RWPE1 (cell line): ENCODE results near the gene AFG3L2.

ENCODE experiments used
- CTCF ChIA-PET: fragments of 350-600 bp; sonication (Branson Sonifier 250); formaldehyde crosslinking; extraction: SDS; loops from one replicate; lab custom pipeline; 2021; lab: Yijun Ruan, JAX
- POLR2A ChIA-PET: fragments of 400-600 bp; formaldehyde crosslinking; extraction: SDS; loops from one replicate; lab custom pipeline; 2020; ENCODE audit warnings: antibody characterized with exemption; ENCODE audit not compliant: low non-redundant PET; lab: Yijun Ruan, JAX
- DNase-seq: peaks from one replicate; pipeline ENCODE4 v3.0.0; 2012; ENCODE audit warnings: low spot score
- H3K27ac ChIP-seq: fragments of 450-650 bp; 2 replicates; pipeline ENCODE4 v1.5.1; 2017
- CTCF ChIP-seq: fragments of 450-650 bp; conservative IDR thresholded peaks from 2 replicates; pipeline ENCODE4 v1.5.1; 2017; ENCODE audit warnings: low read depth, mild to moderate bottlenecking

AFG3L2 gene

GRCh38 chr18:12398625-12399024 lies 21.6 kb upstream of the AFG3L2 start:
- DNase-seq, result no peak
- no peak overlapping the region for H3K27ac ChIP-seq
- ChIA-PET CTCF (no interaction called here), POLR2A (no interaction called here)
- no peak for TF ChIP-seq CTCF

GRCh38 chr18:12397793-12398192 lies 20.8 kb upstream of the AFG3L2 start:
- ChIA-PET CTCF (no interaction called here), POLR2A (no interaction called here)
- TF ChIP-seq CTCF, result no peak
- no peak overlapping the region for H3K27ac ChIP-seq
- DNase-seq, result no peak

GRCh38 chr18:12397254-12397653 lies 20.2 kb upstream of the AFG3L2 start:
- DNase-seq, result no peak
- ChIA-PET CTCF (no interaction called here), POLR2A (no interaction called here)
- no peak overlapping the region for H3K27ac ChIP-seq
- TF ChIP-seq CTCF, result no peak

GRCh38 chr18:12394428-12394827 lies 17.4 kb upstream of the AFG3L2 start:
- no peak for DNase-seq
- ChIA-PET POLR2A (no interaction called here), CTCF (interaction anchor here (3.1 kb wide), 1 partner anchor 265 kb away, joined by 21 read pairs; no protein-coding TSS in a partner anchor)
- no peak; the same call in 1 of the 2 replicates for TF ChIP-seq CTCF
- H3K27ac ChIP-seq, result no peak overlapping the region

- H3K27ac ChIP-seq, result no peak overlapping the region
- TF ChIP-seq CTCF, result no peak
- DNase-seq, result no peak
- POLR2A ChIA-PET, result no interaction called here
- CTCF ChIA-PET, result interaction anchor here (1.0 to 3.1 kb wide), 2 partner anchors 9 to 266 kb away, joined by 3 to 21 read pairs; no protein-coding TSS in a partner anchor
Observed at GRCh38 chr18:12393998-12394397, 17.0 kb upstream of the AFG3L2 start.

GRCh38 chr18:12393510-12393909 lies 16.5 kb upstream of the AFG3L2 start:
- ChIA-PET CTCF (interaction anchor here (0.5 to 3.1 kb wide), 5 partner anchors 8 to 641 kb away, joined by 3 to 21 read pairs (median 4); no protein-coding TSS in a partner anchor), POLR2A (no interaction called here)
- TF ChIP-seq CTCF, result no peak
- H3K27ac ChIP-seq, result no peak overlapping the region
- DNase-seq, result no peak
